GM18870 (cell line): ENCODE data around the gene SEMA6B.
"Not testable (repeated sequence)": the region's sequence is repeated elsewhere in the genome, so short reads cannot be mapped to it uniquely, and the experiment has no call there.

Experiments used
- ATAC-seq: cut with Tn5 transposase; IDR thresholded peaks from one replicate; pipeline ENCODE4 v1.9.1; 2021; ENCODE audit warnings: moderate library complexity; ENCODE audit not compliant: unreplicated experiment

Gene SEMA6B

GRCh38 chr19:4548238-4548584, 11.3 kb downstream of the SEMA6B start:
- ATAC-seq: no peak

GRCh38 chr19:4547303-4548237, 11.9 kb downstream of the SEMA6B start:
- ATAC-seq: no peak

- ATAC-seq: no peak
Measured at GRCh38 chr19:4543842-4544647, 15.4 kb downstream of the SEMA6B start.

GRCh38 chr19:4542896-4543841, 16.3 kb downstream of the SEMA6B start:
- no peak for ATAC-seq

- not testable (repeated sequence) for ATAC-seq
Measured at GRCh38 chr19:4541806-4542145, 17.7 kb downstream of the SEMA6B start.

- ATAC-seq: no peak
Measured at GRCh38 chr19:4541114-4541805, 18.2 kb downstream of the SEMA6B start.

GRCh38 chr19:4539693-4540581, 19.5 kb downstream of the SEMA6B start, which contains the start of gene LRG1:
LRG1 (minus strand) TSS chr19:4540036; CDS start chr19:4540013, 23 bp downstream.
- ATAC-seq: no peak

- ATAC-seq: no peak
Measured at GRCh38 chr19:4539169-4539692, 20.3 kb downstream of the SEMA6B start.

- no peak for ATAC-seq
Measured at GRCh38 chr19:4538601-4538954, 20.9 kb downstream of the SEMA6B start.

- ATAC-seq: no peak
Measured at GRCh38 chr19:4537953-4538600, 21.4 kb downstream of the SEMA6B start.

- no peak for ATAC-seq
Measured at GRCh38 chr19:4536798-4537197, 22.7 kb downstream of the SEMA6B start.

GRCh38 chr19:4534836-4535658, 24.4 kb downstream of the SEMA6B start, which contains the start of gene PLIN5:
PLIN5 (minus strand) TSS chr19:4535224; CDS start chr19:4534074, 1,150 bp downstream.
- no peak for ATAC-seq

GRCh38 chr19:4533835-4534424, 25.6 kb downstream of the SEMA6B start:
- no peak for ATAC-seq

- ATAC-seq: no peak
Measured at GRCh38 chr19:4533334-4533733, 26.1 kb downstream of the SEMA6B start.

GRCh38 chr19:4531562-4532165, 27.8 kb downstream of the SEMA6B start:
- ATAC-seq: no peak

GRCh38 chr19:4529924-4530522, 29.5 kb downstream of the SEMA6B start:
- no peak for ATAC-seq
